H9 (cell line): ENCODE results near the gene THSD4. TPM values are rescaled to one million over a fixed set of nuclear protein-coding genes. Genes with fewer than 3 reads are reported as not detected.

ENCODE experiments used
- DNase-seq: peaks from one replicate; pipeline ENCODE4 v3.0.0-alpha.2; 2017
- H2AFZ ChIP-seq: one replicate; pipeline ENCODE4 v1.6.1; 2013; ENCODE audit warnings: mild to moderate bottlenecking, low read length, control low read depth, moderate library complexity
- H2AK5ac ChIP-seq: 2 replicates; pipeline ENCODE4 v1.6.1; 2013; ENCODE audit warnings: low read length, control low read depth, mixed read lengths; ENCODE audit not compliant: insufficient read length
- H2BK120ac ChIP-seq: one replicate; pipeline ENCODE4 v1.6.1; 2013; ENCODE audit warnings: low read depth, mild to moderate bottlenecking, low read length, control low read depth, inconsistent platforms; ENCODE audit not compliant: poor library complexity, severe bottlenecking
- H2BK12ac ChIP-seq: 2 replicates; pipeline ENCODE4 v1.6.1; 2013; ENCODE audit warnings: low read length, control low read depth, mixed read lengths, low read depth; ENCODE audit not compliant: insufficient read length
- H2BK15ac ChIP-seq: 2 replicates; pipeline ENCODE4 v1.6.1; 2013; ENCODE audit warnings: low read depth, low read length, control low read depth
- H2BK20ac ChIP-seq: one replicate; pipeline ENCODE4 v1.6.1; 2013; ENCODE audit warnings: low read depth, mild to moderate bottlenecking, low read length, control low read depth, inconsistent platforms; ENCODE audit not compliant: poor library complexity, severe bottlenecking
- H2BK5ac ChIP-seq: 2 replicates; pipeline ENCODE4 v1.6.1; 2013; ENCODE audit warnings: low read length, control low read depth, mixed read lengths; ENCODE audit not compliant: insufficient read length
- H3K14ac ChIP-seq: 2 replicates; pipeline ENCODE4 v1.6.1; 2013; ENCODE audit warnings: low read length, control low read depth; ENCODE audit not compliant: insufficient read depth
- H3K18ac ChIP-seq: 2 replicates; pipeline ENCODE4 v1.6.1; 2013; ENCODE audit warnings: low read depth, mild to moderate bottlenecking, mixed read lengths, low read length, control low read depth; ENCODE audit not compliant: insufficient read length
- H3K23ac ChIP-seq: 2 replicates; pipeline ENCODE4 v1.6.1; 2013; ENCODE audit warnings: low read length, control low read depth, mixed read lengths, low read depth; ENCODE audit not compliant: insufficient read length
- H3K23me2 ChIP-seq: 2 replicates; pipeline ENCODE4 v1.6.1; 2013; ENCODE audit warnings: low read depth, mild to moderate bottlenecking, mixed read lengths, low read length, control low read depth; ENCODE audit not compliant: insufficient read length, poor library complexity, severe bottlenecking
- H3K27ac ChIP-seq: 2 replicates; pipeline ENCODE4 v1.5.1; 2013; ENCODE audit warnings: low read length, control low read depth, mixed read lengths, low read depth; ENCODE audit not compliant: insufficient read length
- H3K27me3 ChIP-seq: 2 replicates; pipeline ENCODE4 v1.6.1; 2013; ENCODE audit warnings: low read length, control low read depth, inconsistent platforms; ENCODE audit not compliant: insufficient read depth
- H3K4ac ChIP-seq: 2 replicates; pipeline ENCODE4 v1.6.1; 2013; ENCODE audit warnings: low read depth, mild to moderate bottlenecking, control low read depth, inconsistent platforms, low read length, moderate library complexity
- H3K4me1 ChIP-seq: 2 replicates; pipeline ENCODE4 v1.6.1; 2013; ENCODE audit warnings: low read length, control low read depth, inconsistent platforms; ENCODE audit not compliant: insufficient read depth
- H3K4me2 ChIP-seq: 2 replicates; pipeline ENCODE4 v1.6.1; 2013; ENCODE audit warnings: low read length, control low read depth, mixed read lengths; ENCODE audit not compliant: insufficient read length, insufficient read depth
- H3K56ac ChIP-seq: 2 replicates; pipeline ENCODE4 v1.6.1; 2013; ENCODE audit warnings: low read depth, mild to moderate bottlenecking, mixed read lengths, low read length, control low read depth; ENCODE audit not compliant: insufficient read length
- H3K79me1 ChIP-seq: 2 replicates; pipeline ENCODE4 v1.6.1; 2013; ENCODE audit warnings: low read depth, mild to moderate bottlenecking, moderate library complexity, low read length, control low read depth, inconsistent platforms; ENCODE audit not compliant: insufficient read depth, poor library complexity, severe bottlenecking
- H3K79me2 ChIP-seq: 2 replicates; pipeline ENCODE4 v1.6.1; 2013; ENCODE audit warnings: low read length, control low read depth, inconsistent platforms; ENCODE audit not compliant: insufficient read depth
- H3K9ac ChIP-seq: 2 replicates; pipeline ENCODE4 v1.6.1; 2013; ENCODE audit warnings: low read length, control low read depth, mixed read lengths; ENCODE audit not compliant: insufficient read length; ENCODE audit errors: extremely low read depth
- H3K9me3 ChIP-seq: one replicate; pipeline ENCODE4 v1.6.1; 2013; ENCODE audit warnings: low read depth, low read length, inconsistent platforms; ENCODE audit not compliant: control insufficient read depth
- H3T11ph ChIP-seq: one replicate; pipeline ENCODE4 v1.6.1; 2013; ENCODE audit warnings: mild to moderate bottlenecking, low read length, control low read depth, inconsistent platforms
- H4K20me1 ChIP-seq: one replicate; pipeline ENCODE4 v1.6.1; 2013; ENCODE audit not compliant: control insufficient read depth, insufficient read length, insufficient read depth
- H4K5ac ChIP-seq: 2 replicates; pipeline ENCODE4 v1.6.1; 2013; ENCODE audit warnings: low read depth, mild to moderate bottlenecking, mixed read lengths, low read length, control low read depth; ENCODE audit not compliant: insufficient read length
- H4K8ac ChIP-seq: replicated peaks from 2 replicates; pipeline ENCODE4 v1.6.1; 2013; ENCODE audit warnings: low read length, control low read depth, mixed read lengths, low read depth; ENCODE audit not compliant: insufficient read length
- H4K91ac ChIP-seq: 2 replicates; pipeline ENCODE4 v1.6.1; 2013; ENCODE audit warnings: low read depth, mild to moderate bottlenecking, moderate library complexity, mixed read lengths, low read length, control low read depth; ENCODE audit not compliant: insufficient read length
- H3K27ac Mint-ChIP-seq, 3 experiments: 2 replicates in 2 of 3; 3 replicates in 1 of 3; pipeline ENCODE4 v1.8.0; 2020 to 2021; ENCODE audit warnings: mixed read lengths in 3 of 3, mild to moderate bottlenecking in 1 of 3, moderate library complexity in 1 of 3
- H3K27me3 Mint-ChIP-seq: 2 replicates; pipeline ENCODE4 v1.8.0; 2021; ENCODE audit warnings: low read depth, mild to moderate bottlenecking, moderate library complexity, mixed read lengths
- H3K36me3 Mint-ChIP-seq, 3 experiments: 2 replicates in 2 of 3; 3 replicates in 1 of 3; pipeline ENCODE4 v1.8.0; 2020 to 2021; ENCODE audit warnings: low read depth in 3 of 3, mixed read lengths in 3 of 3; ENCODE audit not compliant: insufficient read depth in 1 of 3
- H3K4me1 Mint-ChIP-seq, 2 experiments: 2 replicates each; pipeline ENCODE4 v1.8.0; 2020; ENCODE audit warnings: mixed read lengths in 2 of 2
- H3K4me3 Mint-ChIP-seq, 2 experiments: 2 replicates in 1 of 2; 3 replicates in 1 of 2; pipeline ENCODE4 v1.8.0; 2020 to 2021; ENCODE audit warnings: mild to moderate bottlenecking in 2 of 2, mixed read lengths in 2 of 2, moderate library complexity in 1 of 2
- H3K9me3 Mint-ChIP-seq, 2 experiments: 2 replicates in 1 of 2; 3 replicates in 1 of 2; pipeline ENCODE4 v1.8.0; 2020; ENCODE audit warnings: mild to moderate bottlenecking in 2 of 2, mixed read lengths in 2 of 2, moderate library complexity in 1 of 2
- WGBS: extraction: QIAGEN DNeasy Blood & Tissue Kit; methylation state at CpG from one replicate; pipeline ENCODE4 v1.1.7; 2013; ENCODE audit warnings: missing lambda C conversion rate, low lambda C conversion rate, mixed read lengths; ENCODE audit not compliant: insufficient read length; ENCODE audit errors: extremely low coverage; 5-methylcytosine and 5-hydroxymethylcytosine counted together
- total RNA-seq: library from RNA; stranded (reverse); gene quantifications from 2 replicates; pipeline ENCODE4 v1.2.1, GENCODE V29; 2021
- TF ChIP-seq, protein P1 (sequence below): fragments of 200-600 bp; sonication (generic); conservative IDR thresholded peaks from 3 replicates; pipeline ENCODE4 v1.8.0; 2021; ENCODE audit warnings: antibody characterized with exemption, mild to moderate bottlenecking

Gene THSD4
- total RNA-seq, 1 experiment from 2014 or later: 5.5 TPM

DNA sequence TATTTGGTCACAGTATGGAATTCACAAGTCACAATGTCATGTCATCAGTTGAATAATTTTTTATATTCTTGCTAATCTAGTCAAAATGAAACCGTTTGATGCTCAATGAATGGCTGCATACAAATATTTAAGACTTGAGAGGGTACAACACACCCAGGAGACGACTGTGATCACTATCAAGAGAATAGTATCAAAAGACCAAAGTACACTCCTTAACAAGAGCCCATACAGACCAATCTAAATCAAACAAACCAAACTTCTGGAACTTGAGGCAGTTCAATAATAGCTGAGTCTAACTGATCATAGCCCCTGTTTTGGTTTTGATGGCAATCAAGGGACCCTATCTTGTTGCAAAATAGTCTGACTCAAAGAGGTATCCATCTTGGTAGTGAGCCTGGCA, 265.1 kb downstream of the THSD4 start:
- H3K79me1 ChIP-seq: no peaks in the 10 kb centered on the region
- no peak for DNase-seq
- no peak overlapping the region for H4K8ac ChIP-seq
- peaks cover 35 to 42% of the 10 kb centered on the region in 2 experiments for H3K4me1 Mint-ChIP-seq
- no peaks in the 10 kb centered on the region for H3K9me3 ChIP-seq
- no peaks in the 10 kb centered on the region for H4K20me1 ChIP-seq
- no peak overlapping the region for H4K91ac ChIP-seq
- H2BK20ac ChIP-seq: no peak overlapping the region
- peaks cover 0 to 5% of the 10 kb centered on the region in 2 experiments; a peak in 2 of 5 replicates for H3K9me3 Mint-ChIP-seq
- TF ChIP-seq, protein P1, sequence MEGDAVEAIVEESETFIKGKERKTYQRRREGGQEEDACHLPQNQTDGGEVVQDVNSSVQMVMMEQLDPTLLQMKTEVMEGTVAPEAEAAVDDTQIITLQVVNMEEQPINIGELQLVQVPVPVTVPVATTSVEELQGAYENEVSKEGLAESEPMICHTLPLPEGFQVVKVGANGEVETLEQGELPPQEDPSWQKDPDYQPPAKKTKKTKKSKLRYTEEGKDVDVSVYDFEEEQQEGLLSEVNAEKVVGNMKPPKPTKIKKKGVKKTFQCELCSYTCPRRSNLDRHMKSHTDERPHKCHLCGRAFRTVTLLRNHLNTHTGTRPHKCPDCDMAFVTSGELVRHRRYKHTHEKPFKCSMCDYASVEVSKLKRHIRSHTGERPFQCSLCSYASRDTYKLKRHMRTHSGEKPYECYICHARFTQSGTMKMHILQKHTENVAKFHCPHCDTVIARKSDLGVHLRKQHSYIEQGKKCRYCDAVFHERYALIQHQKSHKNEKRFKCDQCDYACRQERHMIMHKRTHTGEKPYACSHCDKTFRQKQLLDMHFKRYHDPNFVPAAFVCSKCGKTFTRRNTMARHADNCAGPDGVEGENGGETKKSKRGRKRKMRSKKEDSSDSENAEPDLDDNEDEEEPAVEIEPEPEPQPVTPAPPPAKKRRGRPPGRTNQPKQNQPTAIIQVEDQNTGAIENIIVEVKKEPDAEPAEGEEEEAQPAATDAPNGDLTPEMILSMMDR: no peak
- no peaks in the 10 kb centered on the region for H3K23me2 ChIP-seq
- no peak overlapping the region for H3K4ac ChIP-seq
- no peaks in the 10 kb centered on the region for H3K79me2 ChIP-seq
- H3K18ac ChIP-seq: no peak overlapping the region
- no peak overlapping the region for H3K14ac ChIP-seq
- no peak overlapping the region for H3K23ac ChIP-seq
- H3K4me1 ChIP-seq: peaks cover 6% of the 10 kb centered on the region; the same call in 1 of the 2 replicates
- no peak overlapping the region for H2BK12ac ChIP-seq
- H2AK5ac ChIP-seq: no peak overlapping the region
- no peak overlapping the region for H3K27ac ChIP-seq
- H3K27me3 ChIP-seq: no peaks in the 10 kb centered on the region
- H3K4me2 ChIP-seq: no peak overlapping the region
- H3T11ph ChIP-seq: no peak overlapping the region
- H3K36me3 Mint-ChIP-seq: peaks cover 0 to 9% (median 4%) of the 10 kb centered on the region in 3 experiments; a peak in 5 of 7 replicates
- H3K4me3 Mint-ChIP-seq: no peak overlapping the region
- no peak overlapping the region for H2BK5ac ChIP-seq
- H4K5ac ChIP-seq: no peak overlapping the region
- H2BK15ac ChIP-seq: no peak overlapping the region
- WGBS: no CpG with 5 or more reads among the region's 2 CpGs
- H3K56ac ChIP-seq: no peak overlapping the region
- H2AFZ ChIP-seq: no peak overlapping the region
- no peak overlapping the region for H2BK120ac ChIP-seq
- no peak overlapping the region for H3K27ac Mint-ChIP-seq
- H3K27me3 Mint-ChIP-seq: no peaks in the 10 kb centered on the region
- H3K9ac ChIP-seq: no peak overlapping the region
